K562 (cell line): ENCODE data around the gene CCNT1. TPM values are rescaled to one million over a fixed set of nuclear protein-coding genes. Genes with fewer than 3 reads are reported as not detected.

Experiments used
- CTCFL ChIP-seq: IDR thresholded peaks from 2 replicates; pipeline ENCODE4 v1.6.1; 2011; ENCODE audit warnings: borderline replicate concordance, low read depth, mild to moderate bottlenecking, moderate library complexity, low read length; ENCODE audit not compliant: insufficient read depth, poor library complexity, severe bottlenecking
- DPF2 ChIP-seq: fragments of 450-650 bp; IDR thresholded peaks from 2 replicates; pipeline ENCODE4 v1.6.1; 2016
- GTF2E2 ChIP-seq: fragments of 200-800 bp; sonication (Bioruptor generic); IDR thresholded peaks from 2 replicates; pipeline ENCODE4 v1.6.1; 2016; ENCODE audit warnings: missing genetic modification characterization, missing compliant biosample characterization
- NFATC3 ChIP-seq: fragments of 450-650 bp; IDR thresholded peaks from 2 replicates; pipeline ENCODE4 v1.6.1; 2017; ENCODE audit warnings: mild to moderate bottlenecking
- POLR3G ChIP-seq: IDR thresholded peaks from 2 replicates; pipeline ENCODE4 v1.6.1; 2011; ENCODE audit not compliant: insufficient read length, insufficient replicate concordance; ENCODE audit errors: extremely low read depth
- REST ChIP-seq, 2 experiments: fragments of 450-650 bp; formaldehyde crosslinking in 1 of 2; IDR thresholded peaks; 2 replicates each; pipeline versions ENCODE4 v1.4.0 to v1.6.1; 2014 to 2020; ENCODE audit warnings: mild to moderate bottlenecking in 2 of 2, borderline replicate concordance in 1 of 2, low read depth in 1 of 2
- ZNF318 ChIP-seq, 2 experiments: fragments of 450-650 bp; IDR thresholded peaks; 2 replicates each; pipeline ENCODE4 v1.6.1; 2016; ENCODE audit warnings: mild to moderate bottlenecking in 2 of 2, borderline replicate concordance in 1 of 2, low read depth in 1 of 2, moderate library complexity in 1 of 2
- polyA plus RNA-seq, 8 experiments: library from polyadenylated mRNA; depleted of rRNA in 4 of 8; stranded (reverse) in 5 of 8; unstranded in 3 of 8; fragments of >200 nt; fragmentation: Nextera tagmentation in 2 of 8; fragmentation: Illumina TruSeq in 1 of 8; extraction: Ambion mirVana in 2 of 8; extraction: Trizol in 1 of 8; gene quantifications; 2 replicates each; pipeline versions ENCODE4 v1.2.1 to v1.2.3, GENCODE V29; 2011 to 2014; ENCODE audit warnings: inconsistent platforms in 1 of 8, missing spikeins in 1 of 8
- total RNA-seq, 7 experiments: library from RNA; depleted of rRNA in 6 of 7; stranded (reverse); fragments of >200 nt in 6 of 7; fragmentation: Illumina TruSeq in 2 of 7; extraction: Trizol in 2 of 7; gene quantifications; 2 replicates each; pipeline versions ENCODE4 v1.2.1 to v1.2.3, GENCODE V29; 2011 to 2021; ENCODE audit warnings: low replicate concordance in 1 of 7

The CCNT1 gene
- total and polyA plus RNA-seq, 9 of the 15 experiments (the other 6 are each of a cell fraction or from before 2014, with no cell fraction given), result 9.7 to 52.4 (median 33.4) TPM

GRCh38 chr12:48716493-48717251 is at the start of gene CCNT1 (continued):
- TF ChIP-seq ZNF318 (IDR thresholded peaks at IDR 0.05; ENCODE audit: borderline replicate concordance in 1 of 2, low read depth in 1 of 2) (peak in 1 of 2 experiments; percentile 52; a peak in 1 of 4 replicates), POLR3G (no peak), DPF2 (peak; percentile 71; the same call in 1 of the 2 replicates), GTF2E2 (tag) (0 out of 2 replicates have a peak, but pooled peaks have one; percentile 77), NFATC3 (no peak), CTCFL (peak; percentile 52), REST (IDR thresholded peaks at IDR 0.05; ENCODE audit: borderline replicate concordance) (peak; percentile 95), REST (CRISPR knock-in tag; IDR thresholded peaks at IDR 0.05; ENCODE audit: low read depth) (no peak)
